Stimulated activated CD8-positive, alpha-beta memory T cell treated with anti-CD3 and anti-CD28 coated beads, Interleukin-4, amount 100 ng/mL, for 24 hours (primary cell): ENCODE data around the gene SFXN4.
A peak's percentile ranks its signal among the peaks of the same experiment; 100 is the strongest.
"Not testable (repeated sequence)": the region's sequence is repeated elsewhere in the genome, so short reads cannot be mapped to it uniquely, and the experiment has no call there.

Experiments used
- DNase-seq: peaks from one replicate; pipeline ENCODE4 v3.0.0-alpha.2; 2020; ENCODE audit warnings: low read depth

The SFXN4 gene

DNA sequence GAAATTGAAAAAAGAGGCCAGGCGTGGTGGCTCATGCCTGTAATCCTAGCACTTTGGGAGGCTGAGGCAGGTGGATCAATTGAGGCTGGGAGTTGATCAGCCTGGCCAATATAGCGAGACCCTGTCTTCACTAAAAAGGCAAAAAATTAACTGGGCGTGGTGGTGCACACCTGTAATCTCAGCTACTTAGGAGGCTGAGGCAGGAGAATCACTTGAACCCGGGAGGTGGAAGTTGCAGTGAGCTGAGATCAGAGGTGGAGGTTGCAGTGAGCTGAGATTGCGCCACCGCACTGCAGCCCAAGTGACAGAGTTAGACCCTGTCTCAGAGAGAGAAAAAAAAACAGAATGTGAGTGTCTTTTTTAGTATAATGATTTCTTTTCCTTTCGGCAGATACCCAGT lies 59.6 kb downstream of the SFXN4 start:
- DNase-seq, result not testable (repeated sequence)

DNA sequence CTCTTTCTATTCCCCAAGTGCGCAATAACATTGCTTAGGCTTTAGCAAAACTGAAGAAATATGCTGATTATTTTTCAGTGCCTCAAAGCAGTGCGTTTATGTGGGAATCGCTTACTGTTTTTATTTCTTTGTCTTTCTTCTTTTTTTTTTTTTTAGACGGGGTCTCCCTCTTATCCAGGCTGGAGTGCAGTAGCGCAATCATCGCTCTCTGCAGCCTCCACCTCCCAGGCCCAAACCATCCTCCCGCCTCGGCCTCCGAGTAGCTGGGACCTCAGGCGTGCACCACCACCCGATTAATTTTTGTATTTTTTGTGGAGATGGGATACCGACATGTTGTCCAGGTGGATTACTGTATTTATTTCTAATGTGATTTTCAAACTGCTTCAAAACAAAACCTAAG lies 60.4 kb downstream of the SFXN4 start:
- no peak for DNase-seq

DNA sequence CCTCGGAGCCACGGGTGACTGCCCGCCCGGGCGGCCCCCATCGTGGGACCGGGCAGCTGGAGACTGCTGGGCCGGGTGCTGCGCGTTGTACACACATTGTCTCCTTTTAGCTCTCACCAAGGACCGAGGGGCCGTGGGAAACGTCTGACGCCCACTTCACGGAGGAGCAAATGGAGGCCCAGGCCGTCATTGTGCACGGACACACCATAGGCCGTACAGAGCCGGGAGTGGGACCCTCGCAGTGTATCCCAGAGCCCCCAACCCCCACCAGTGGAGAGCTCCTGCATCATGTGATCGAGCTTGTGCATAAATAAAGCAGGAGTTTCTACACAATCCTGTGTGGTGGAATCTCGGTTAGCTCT lies 60.9 kb downstream of the SFXN4 start:
- DNase-seq, result no peak

DNA sequence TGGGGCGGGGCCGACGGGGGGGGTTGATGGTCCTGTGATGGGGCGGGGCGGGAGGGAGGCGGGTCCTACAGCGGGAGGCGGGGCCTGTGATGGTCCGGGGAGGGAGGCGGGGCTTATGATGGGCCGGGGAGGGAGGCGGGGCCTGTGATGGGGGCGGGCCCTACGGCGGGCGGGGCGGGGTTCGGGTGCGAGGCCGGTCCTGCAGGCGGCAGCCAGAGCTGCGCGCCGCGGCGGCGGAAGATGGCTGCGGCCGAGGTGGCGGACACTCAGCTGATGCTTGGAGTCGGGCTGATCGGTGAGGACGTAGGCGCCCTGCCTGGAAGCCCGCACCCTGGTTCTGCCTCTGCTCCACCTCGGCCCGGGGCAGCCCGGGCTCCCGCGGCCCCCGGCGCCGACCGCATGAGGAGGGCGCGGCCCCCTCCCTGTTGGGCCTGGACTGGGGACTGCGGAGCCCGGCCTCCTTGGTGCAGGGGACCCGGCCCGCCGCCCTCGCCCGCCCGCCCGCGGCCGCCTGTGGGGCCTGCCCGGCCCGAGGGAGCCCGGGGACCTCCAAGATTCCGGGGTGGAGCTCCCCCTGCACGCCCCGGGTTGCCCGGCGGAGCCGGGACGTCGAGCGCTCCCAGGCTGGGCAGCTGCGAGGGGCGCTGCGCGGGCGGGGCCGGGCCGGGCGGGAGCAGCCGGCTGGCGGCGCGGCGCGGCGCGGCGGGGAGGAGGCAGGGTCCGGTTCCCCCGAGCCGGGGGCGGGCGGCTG lies 61.4 kb downstream of the SFXN4 start, which contains the start of gene DENND10:
DENND10 (plus strand) TSS at position 211 of the 751 bp plus-strand sequence; CDS start at position 241, 30 bp downstream.
- DNase-seq, result peak; percentile 61

DNA sequence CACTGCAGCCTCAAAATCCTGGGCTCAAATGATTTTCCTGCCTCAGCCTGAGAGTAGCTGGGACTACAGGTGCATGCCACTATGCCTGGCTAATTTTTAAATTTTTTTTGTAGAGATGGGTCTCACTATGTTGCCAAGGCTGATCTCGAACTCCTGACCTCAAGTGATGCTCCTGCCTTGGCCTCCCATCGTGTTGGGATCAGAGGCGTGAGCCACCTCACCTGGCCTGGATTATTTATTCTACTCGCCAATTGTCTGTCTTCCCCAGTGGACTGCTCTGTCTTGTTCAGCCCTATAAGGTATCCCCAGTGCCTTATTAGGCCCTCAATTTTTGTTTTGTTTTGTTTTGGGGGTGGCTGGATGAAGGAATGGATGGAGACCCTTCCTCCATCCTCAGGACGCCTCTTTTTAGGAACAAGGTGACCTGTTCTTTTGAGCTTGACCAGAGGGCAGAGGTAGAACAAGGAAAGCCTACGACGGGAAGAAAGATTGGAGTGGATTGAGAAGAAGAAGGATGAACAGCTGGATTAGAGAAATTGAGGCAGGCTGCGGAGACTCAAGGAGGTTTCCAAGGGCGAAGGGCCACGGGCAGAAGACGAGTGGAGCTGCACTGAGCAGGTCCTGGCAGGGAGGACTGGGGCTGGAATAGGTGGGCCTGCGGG lies 62.1 kb downstream of the SFXN4 start:
- DNase-seq, result no peak

DNA sequence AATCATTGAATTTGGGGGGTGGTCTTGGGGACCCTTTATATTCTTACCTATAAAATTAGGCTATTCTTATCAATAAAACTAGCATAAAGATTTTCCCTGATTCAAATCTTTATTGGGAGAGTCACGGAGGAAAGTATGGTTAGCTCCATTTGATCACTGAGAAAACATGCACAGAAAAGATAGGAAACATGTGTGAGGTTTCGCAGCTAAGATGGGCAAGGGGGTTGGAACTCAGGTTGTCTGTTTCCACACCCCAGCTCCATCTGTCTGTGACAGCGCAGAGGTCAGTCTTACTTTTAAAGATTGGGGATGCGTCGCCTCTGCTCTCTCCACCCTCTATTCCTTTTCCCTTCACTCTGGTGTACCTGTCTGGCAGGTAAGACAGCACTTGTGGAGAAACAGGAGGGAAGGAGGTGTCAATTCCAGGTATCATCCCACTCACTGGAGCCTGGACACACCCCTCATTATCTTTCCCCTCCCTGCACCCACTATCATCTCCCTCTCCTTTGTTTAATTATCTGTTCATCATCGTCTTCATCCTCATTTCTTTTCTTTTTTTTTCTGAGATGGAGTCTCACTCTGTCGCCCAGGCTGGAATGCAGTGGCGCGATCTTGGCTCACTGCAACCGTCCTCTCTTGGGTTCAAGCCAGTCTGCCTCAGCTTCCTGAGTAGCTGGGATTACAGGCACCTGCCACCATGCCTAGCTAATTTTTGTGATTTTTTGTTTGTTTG lies 64.0 kb downstream of the SFXN4 start:
- no peak for DNase-seq

DNA sequence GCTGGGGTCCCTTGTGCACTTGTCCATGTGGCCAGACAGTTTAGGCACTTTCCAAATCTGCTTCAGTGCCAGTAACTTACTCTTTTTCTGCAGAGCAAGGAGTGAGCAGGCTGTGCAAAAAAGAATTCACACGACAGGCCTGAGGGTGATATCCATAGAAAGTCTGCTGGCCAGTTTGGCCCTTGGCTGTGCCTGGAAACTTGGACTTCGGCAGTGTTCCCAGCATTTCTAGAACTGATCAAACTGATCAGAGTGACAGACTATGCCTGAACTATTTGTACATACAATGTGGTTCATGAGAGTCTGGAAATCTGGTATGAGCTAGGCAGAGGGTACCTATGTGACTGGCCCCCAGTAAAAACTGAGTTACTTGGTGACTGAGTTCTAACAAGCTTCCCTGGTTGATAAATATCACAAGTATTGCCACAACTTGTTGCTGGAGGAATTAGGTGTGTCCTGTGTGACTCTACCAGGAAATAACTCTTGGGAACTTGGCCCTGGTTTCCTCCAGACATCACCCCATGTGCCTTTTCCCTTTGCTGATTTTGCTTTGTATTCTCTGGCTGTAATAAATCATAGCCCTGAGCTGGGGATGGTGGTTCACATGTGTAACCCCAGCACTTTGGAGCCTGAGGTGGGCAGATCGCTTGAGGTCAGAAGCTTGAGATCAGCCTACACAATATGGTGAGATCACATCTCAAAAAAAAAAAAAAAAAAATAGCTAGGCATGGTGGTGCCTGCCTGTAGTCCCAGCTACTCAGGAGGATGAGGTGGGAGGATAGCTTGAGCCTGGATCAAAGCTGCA lies 64.9 kb downstream of the SFXN4 start:
- no peak for DNase-seq

DNA sequence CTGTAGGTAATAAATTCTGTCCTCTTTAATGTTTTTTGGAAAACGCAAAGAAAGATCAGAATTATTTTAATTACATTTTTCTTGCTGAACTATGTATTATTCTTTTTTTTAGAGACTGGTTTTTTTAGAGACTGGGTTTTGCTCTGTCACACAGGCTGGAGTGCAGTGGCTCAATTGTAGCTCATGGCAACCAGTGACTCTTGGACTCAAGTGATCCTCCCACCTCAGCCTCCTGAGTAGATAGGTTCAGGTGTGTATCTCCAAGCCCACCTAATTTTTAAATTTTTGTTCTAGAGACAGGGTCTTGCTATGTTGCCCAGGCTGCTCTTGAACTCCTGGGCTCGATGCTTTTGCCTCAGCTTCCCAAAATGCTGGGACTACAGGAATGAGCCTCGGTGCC lies 66.9 kb downstream of the SFXN4 start:
- no peak for DNase-seq

DNA sequence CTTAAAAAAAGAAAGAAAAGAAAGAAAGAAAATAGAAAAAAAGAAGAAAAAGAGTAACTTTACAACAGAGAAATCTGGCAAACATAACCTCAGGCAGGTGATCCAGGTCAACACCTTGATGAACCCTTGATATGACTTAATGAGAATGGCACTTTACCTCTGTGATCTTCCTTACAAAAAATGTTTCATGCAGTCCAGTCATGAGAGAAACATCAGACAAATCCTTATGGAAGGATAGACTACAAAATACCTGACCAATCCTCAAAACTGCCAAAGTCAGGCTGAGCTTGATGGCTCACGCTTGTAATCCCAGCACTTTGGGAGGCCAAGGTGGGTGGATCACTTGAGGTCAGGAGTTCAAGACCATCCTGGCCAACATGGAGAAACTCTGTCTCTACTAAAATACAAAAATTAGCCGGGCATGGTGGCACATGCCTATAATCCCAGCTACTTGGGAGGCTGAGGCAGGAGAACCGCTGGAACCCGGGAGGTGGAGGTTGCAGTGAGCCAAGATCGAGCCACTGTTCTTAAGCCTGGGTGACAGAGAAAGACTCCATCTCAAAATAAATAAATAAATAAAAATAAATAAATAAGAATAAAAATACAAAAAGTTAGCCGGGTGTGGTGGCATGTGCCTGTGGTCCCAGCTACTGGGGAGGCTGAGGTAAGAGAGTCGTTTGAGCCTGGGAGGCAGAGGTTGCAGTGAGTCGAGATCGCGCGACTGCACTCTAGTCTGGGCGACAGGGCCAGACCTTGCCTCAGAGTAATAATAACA lies 68.7 kb downstream of the SFXN4 start:
- DNase-seq, result not testable (repeated sequence)

DNA sequence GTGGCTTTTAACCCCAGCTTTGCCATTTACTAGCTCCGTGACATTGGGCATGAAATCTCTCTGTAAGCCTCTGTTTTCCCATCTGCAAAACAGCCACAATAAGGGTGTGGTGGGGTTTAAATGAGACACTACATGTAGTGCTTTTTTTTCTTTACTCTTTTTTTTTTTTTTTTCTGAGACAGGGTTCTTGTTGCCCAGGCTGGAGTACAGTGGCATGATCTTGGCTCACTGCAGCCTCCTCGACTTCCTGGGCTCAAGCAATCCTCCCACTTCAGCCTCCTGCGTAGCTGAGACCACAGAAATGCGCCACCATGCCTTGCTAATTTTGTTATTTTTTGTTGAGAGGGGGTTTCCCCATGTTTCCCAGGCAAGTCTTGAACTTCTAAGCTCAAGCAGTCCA lies 69.9 kb downstream of the SFXN4 start:
- DNase-seq, result no peak

DNA sequence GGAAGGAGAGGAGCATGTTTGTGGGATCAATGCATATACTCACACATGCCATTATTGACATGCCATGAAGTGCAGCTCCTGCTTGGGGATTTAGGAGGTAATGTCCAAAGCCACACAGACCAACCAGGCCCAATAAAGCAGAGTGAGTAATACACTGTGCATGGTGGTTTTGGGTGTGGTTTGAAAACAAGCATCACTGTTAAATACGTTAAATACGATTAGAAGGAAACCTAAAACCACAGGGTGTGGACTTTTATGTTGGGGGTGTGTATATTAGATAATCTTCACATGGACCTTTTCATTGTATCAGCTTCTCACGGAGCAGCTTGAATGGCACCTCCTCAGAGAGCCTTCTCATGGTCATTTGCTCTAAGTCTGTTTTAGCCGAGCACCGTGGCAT lies 74.5 kb downstream of the SFXN4 start:
- DNase-seq, result no peak
